Brain pericyte (primary cell): Measurements from ENCODE around the gene GPC6.

Experiments used
- DNase-seq: peaks from one replicate; pipeline ENCODE4 v3.0.0-alpha.2; 2012; ENCODE audit warnings: low read depth, low spot score

Gene GPC6

GRCh38 chr13:94433055-94433961 lies 1206.7 kb downstream of the GPC6 start:
- no peak for DNase-seq

GRCh38 chr13:94435604-94436226 lies 1209.1 kb downstream of the GPC6 start:
- DNase-seq: peak; percentile 3

- no peak for DNase-seq
Measured at GRCh38 chr13:94444826-94445225, 1218.2 kb downstream of the GPC6 start.

GRCh38 chr13:94454334-94454733 lies 1227.7 kb downstream of the GPC6 start:
- DNase-seq: no peak

- no peak for DNase-seq
Measured at GRCh38 chr13:94454906-94455305, 1228.3 kb downstream of the GPC6 start.

- DNase-seq: no peak
Measured at GRCh38 chr13:94455414-94455813, 1228.8 kb downstream of the GPC6 start.
